Measurements from ENCODE around the gene PRKCZ.

Gene PRKCZ

DNA sequence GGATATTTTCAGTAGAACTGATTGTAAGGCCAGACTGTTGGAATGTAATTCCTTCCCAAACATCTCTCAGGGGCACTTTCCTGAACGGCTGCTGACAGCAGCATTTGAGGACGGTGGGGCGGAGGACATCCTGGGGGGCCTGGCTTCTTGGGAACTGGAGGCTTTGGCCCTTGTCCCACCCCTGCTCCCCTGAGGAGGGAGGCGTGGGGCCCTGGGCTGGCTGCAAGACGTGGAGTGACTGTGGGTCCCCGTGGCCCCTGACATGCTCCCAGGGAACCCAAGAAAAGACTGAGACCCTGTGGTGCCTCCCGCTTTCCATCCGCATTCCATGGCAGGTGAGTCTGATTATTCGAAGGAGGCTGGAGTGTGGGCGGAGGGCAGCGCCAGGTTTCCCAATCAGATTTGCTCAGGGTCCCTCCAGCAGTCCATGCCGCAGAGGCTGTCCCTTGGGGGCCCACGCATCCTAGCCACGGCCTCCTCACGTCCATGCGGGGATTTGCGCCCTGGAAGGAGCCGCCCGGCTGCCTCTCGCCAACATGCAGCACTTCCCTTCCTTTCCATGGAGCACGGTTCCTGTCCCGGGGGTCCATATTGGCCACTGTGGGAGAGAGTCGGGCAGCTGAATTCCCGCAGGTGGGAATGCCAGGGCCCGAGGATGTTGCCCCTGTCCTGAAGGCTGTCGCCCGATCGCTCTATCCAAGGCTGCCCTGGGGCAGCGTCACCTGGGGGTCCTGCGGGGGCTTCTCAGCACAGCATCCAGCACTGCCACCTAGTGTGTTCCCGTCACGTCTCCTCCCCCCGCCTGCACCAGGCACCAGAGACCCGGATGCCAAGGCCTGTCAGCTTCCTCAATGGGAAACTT, 75.4 kb downstream of the PRKCZ start:
- H3K4me3 ChIP-seq = no peak overlapping the region
- peaks cover 0 to 5% (median 2%) of the 10 kb centered on the region in 4 donors for H3K4me1 ChIP-seq
- no peaks in the 10 kb centered on the region for H3K36me3 ChIP-seq
- peaks cover 0 to 42% of the 10 kb centered on the region in 2 donors for H3K27me3 ChIP-seq
- intact Hi-C loops (cut with DNase I; ENCODE audit: low total_unique reads) = no loop called here
- TF ChIP-seq, protein P1, sequence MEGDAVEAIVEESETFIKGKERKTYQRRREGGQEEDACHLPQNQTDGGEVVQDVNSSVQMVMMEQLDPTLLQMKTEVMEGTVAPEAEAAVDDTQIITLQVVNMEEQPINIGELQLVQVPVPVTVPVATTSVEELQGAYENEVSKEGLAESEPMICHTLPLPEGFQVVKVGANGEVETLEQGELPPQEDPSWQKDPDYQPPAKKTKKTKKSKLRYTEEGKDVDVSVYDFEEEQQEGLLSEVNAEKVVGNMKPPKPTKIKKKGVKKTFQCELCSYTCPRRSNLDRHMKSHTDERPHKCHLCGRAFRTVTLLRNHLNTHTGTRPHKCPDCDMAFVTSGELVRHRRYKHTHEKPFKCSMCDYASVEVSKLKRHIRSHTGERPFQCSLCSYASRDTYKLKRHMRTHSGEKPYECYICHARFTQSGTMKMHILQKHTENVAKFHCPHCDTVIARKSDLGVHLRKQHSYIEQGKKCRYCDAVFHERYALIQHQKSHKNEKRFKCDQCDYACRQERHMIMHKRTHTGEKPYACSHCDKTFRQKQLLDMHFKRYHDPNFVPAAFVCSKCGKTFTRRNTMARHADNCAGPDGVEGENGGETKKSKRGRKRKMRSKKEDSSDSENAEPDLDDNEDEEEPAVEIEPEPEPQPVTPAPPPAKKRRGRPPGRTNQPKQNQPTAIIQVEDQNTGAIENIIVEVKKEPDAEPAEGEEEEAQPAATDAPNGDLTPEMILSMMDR (IDR thresholded peaks at IDR 0.05) = no peak
- no peak for DNase-seq
- peak overlapping the region; percentile 19 to 51 for H3K27ac ChIP-seq
- no peaks in the 10 kb centered on the region for H3K9me3 ChIP-seq

DNA sequence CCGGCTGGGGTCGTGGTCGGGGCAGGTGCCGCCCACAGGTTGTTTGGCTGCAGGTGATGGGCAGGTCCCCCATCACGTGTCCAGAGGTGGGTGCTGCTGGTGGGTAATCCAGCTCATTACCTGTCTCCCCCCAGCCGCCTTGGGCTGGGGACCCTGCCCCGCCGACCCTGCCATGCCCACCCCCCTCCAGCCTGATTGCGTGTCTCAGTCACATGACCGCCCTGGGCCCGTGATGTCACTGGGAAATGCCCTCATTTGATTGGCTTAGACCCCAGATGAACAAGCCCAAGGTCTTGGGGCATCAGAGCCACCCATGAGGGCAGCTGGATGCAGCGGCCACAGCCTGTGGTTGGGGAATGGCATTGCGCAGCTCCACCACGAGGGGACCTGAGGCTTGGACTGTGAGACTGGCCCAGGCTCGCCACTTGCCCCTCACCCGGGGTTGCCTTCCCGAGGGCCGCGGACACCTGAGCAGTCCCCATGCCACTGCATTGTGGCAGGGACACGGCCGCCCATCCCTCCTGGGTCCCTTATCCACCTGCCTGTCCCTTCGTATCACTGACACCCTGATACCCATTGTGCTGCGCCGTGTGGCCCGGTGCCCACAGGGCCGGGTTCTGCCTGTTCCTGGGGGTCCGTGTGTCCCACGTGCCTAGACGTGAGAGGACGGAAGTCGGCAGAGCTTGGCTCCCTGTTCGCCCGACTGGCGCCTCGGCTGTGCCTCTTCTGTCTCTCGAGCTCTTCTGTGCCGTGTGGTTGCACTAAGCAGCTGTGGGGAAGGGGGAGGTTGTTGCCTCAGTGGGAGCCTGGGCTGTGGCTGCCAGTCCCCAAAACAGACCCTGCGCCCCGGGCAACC, 76.3 kb downstream of the PRKCZ start:
- DNase-seq = no peak
- Histone ChIP-seq H3K27ac (no peak overlapping the region), H3K4me3 (no peak overlapping the region), H3K4me1 (peaks cover 0 to 5% (median 2%) of the 10 kb centered on the region in 4 donors), H3K36me3 (no peaks in the 10 kb centered on the region), H3K27me3 (peaks cover 0 to 42% of the 10 kb centered on the region in 2 donors), H3K9me3 (no peaks in the 10 kb centered on the region)
- intact Hi-C loops (cut with DNase I; ENCODE audit: low total_unique reads) = no loop called here
- TF ChIP-seq, protein P1 (IDR thresholded peaks at IDR 0.05) = no peak

DNA sequence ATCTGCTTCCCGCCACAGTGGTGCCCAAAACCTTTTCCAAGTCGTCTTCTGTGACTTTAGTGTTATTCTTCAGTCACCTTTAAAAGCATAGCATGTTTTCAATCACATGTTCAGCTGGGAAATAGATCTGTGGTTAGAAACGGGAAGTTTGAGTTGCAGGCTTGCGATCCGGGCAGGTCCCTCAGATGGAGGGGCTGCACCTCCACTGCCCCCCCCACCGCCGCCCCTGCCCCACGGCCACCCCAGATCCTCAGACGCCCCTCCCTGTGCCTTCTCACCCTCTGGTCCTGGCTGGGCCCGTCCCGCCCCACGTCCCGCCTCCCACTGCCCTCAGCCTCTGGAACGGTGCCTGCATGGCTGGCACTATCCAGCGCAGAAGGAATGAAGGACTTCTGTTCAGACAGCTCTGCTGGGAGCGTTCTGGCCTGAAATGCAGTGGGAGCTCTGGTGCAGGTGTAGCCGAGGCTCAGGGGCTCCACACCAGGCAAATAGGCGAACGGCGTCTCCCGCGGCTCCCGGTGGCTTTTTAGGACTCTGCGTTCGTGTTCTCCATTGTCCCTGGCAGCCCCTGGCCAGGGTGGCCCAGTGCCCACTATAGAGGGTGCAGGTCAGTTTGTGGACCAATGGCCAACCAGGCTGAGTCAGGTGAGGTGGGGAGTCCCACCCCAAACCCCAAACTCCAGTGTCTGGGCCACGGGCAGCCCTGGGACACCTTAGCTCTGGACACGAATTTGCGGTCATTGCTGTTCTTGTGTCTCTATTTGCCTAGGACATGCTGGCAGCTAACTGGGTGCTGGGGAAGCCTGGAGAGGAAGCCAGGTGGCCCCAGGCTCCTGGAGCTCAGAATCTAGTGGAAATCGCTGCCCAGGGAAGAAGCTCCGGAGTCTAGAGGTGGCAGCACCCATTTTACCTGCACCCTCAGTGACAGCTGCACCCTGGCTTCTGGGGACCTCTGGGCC, 77.3 kb downstream of the PRKCZ start:
- Histone ChIP-seq H3K4me3 (no peak overlapping the region), H3K27ac (no peak overlapping the region), H3K27me3 (peaks cover 0 to 42% of the 10 kb centered on the region in 2 donors), H3K4me1 (peaks cover 0 to 11% (median 7%) of the 10 kb centered on the region in 4 donors), H3K9me3 (no peaks in the 10 kb centered on the region), H3K36me3 (no peaks in the 10 kb centered on the region)
- TF ChIP-seq, protein P1 (IDR thresholded peaks at IDR 0.05) = no peak
- DNase-seq = no peak
- intact Hi-C loops (cut with DNase I; ENCODE audit: low total_unique reads) = no loop called here

DNA sequence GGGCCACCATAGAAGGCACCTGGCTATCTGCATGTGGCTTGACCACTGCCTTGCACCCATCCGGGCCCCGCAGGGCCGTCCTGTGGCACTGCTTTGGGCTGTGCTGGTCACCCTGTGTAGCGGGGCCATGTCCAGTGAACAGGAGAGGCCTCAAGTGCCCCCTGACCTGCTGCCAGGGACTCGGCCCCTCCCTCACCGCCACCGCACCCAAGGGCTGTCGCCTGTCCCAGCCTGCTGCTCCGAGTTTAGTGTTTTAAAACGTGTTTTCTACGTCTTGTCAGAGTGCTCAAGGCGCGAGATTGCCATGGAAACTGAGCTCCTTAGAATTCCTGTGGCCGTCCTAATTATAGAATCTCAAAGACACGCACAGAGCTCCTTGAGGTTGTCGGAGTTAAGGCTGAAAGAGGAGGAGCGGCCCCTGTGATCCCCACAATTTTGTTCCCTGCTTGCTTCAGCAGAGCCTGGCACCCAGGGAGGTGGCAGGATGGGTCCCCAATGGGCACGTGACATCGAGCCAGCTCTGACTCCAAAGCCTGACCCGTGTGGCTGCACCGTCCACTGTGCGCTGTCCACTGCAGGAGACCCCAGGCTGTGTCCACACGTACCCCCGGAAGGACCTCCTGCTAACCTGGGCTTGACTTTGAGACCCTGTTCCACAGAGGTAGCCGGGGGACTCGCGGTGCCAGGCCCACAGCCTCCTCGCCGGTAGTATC, 78.1 kb downstream of the PRKCZ start:
- Histone ChIP-seq H3K27ac (no peak overlapping the region), H3K4me1 (peaks cover 0 to 20% (median 13%) of the 10 kb centered on the region in 4 donors), H3K36me3 (no peaks in the 10 kb centered on the region), H3K27me3 (peaks cover 0 to 42% of the 10 kb centered on the region in 2 donors), H3K4me3 (no peak overlapping the region), H3K9me3 (no peaks in the 10 kb centered on the region)
- DNase-seq = no peak
- intact Hi-C loops (cut with DNase I; ENCODE audit: low total_unique reads) = no loop called here
- TF ChIP-seq, protein P1 (IDR thresholded peaks at IDR 0.05) = no peak
